ENCODE results near the gene GALNT15.

GALNT15 gene

GRCh38 chr3:16273867-16274266 lies 99.4 kb downstream of the GALNT15 start:
- no peak for FAIRE-seq
- TF ChIP-seq CTCF (IDR thresholded peaks at IDR 0.05; ENCODE audit: insufficient read depth, missing control alignments), result no peak
- DNase-seq (ENCODE audit: insufficient read length, low spot score), result no peak

GRCh38 chr3:16277471-16277870 lies 103.0 kb downstream of the GALNT15 start:
- FAIRE-seq (no peak), DNase-seq (ENCODE audit: insufficient read length, low spot score) (no peak)
- no peak for TF ChIP-seq CTCF (IDR thresholded peaks at IDR 0.05; ENCODE audit: insufficient read depth, missing control alignments)

GRCh38 chr3:16279010-16279801 lies 104.7 kb downstream of the GALNT15 start:
- DNase-seq (ENCODE audit: insufficient read length, low spot score) (no peak), FAIRE-seq (no peak)
- TF ChIP-seq CTCF (IDR thresholded peaks at IDR 0.05; ENCODE audit: insufficient read depth, missing control alignments), result no peak

- no peak for TF ChIP-seq CTCF (IDR thresholded peaks at IDR 0.05; ENCODE audit: insufficient read depth, missing control alignments)
- DNase-seq (ENCODE audit: insufficient read length, low spot score) (no peak), FAIRE-seq (no peak)
Observed at GRCh38 chr3:16280671-16281070, 106.2 kb downstream of the GALNT15 start.

All from D721Med (cell line).